Measurements from ENCODE around the gene BTBD2.

BTBD2 gene

DNA sequence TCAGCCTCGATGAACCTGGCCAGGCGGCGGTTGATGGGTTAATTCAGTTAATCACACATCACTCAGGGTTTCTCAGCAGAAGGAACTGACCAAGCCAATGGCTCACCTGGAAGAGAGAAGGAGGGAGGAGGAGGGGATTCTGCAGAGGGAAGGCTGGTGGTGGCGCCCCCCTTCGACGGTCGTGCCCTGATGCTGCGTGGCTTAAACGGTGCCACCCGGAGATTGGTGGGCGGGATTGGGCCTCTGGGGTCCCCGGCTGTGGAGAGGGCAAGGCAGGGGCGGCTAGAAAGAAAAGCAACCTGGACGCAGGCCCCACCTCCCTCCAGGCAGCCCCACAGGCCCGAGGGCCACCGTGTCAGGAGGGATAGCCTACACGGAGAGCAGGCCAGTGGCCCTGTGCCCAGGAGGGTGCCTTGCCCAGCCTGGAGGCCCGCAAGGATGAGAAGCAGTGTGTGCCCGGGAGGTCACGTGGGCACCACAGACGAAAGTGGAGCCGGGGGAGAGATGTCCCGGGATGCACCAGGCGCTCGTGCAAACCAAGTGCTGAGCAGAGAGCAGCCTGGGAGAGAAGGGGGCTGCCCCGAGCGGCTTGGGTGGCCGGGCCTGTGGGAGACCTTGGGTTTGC is 58.5 kb downstream of the BTBD2 start:
- no peak overlapping the region for H3K9ac ChIP-seq (ENCODE audit: low read depth in 1 of 2, low read length in 2 of 2)
- no peaks in the 10 kb centered on the region for H3K4me1 ChIP-seq (ENCODE audit: control insufficient read depth in 1 of 2, insufficient read depth in 2 of 2, low read length in 2 of 2)
- no peak overlapping the region for H3K27ac ChIP-seq (ENCODE audit: low read depth, low read length)
- H3K36me3 ChIP-seq (ENCODE audit: control insufficient read depth in 1 of 2, insufficient read depth in 2 of 2, low read length in 2 of 2): peaks cover 0 to 17% of the 10 kb centered on the region in 2 donors
- no peaks in the 10 kb centered on the region for H3K27me3 ChIP-seq (ENCODE audit: control insufficient read depth in 1 of 2, insufficient read depth in 2 of 2, low read length in 2 of 2)
- no peaks in the 10 kb centered on the region for H3K9me3 ChIP-seq (ENCODE audit: control insufficient read depth in 1 of 2, low read length in 2 of 2)
- H3K4me3 ChIP-seq (ENCODE audit: low read depth in 1 of 2, low read length in 2 of 2): no peak overlapping the region

GRCh38 chr19:1956122-1956494 is 59.4 kb downstream of the BTBD2 start:
- no peak overlapping the region for H3K4me3 ChIP-seq (ENCODE audit: low read depth in 1 of 2, low read length in 2 of 2)
- H3K9me3 ChIP-seq (ENCODE audit: control insufficient read depth in 1 of 2, low read length in 2 of 2): no peaks in the 10 kb centered on the region
- peaks cover 0 to 18% of the 10 kb centered on the region in 2 donors for H3K36me3 ChIP-seq (ENCODE audit: control insufficient read depth in 1 of 2, insufficient read depth in 2 of 2, low read length in 2 of 2)
- no peak overlapping the region for H3K9ac ChIP-seq (ENCODE audit: low read depth in 1 of 2, low read length in 2 of 2)
- H3K27ac ChIP-seq (ENCODE audit: low read depth, low read length): no peak overlapping the region
- no peaks in the 10 kb centered on the region for H3K4me1 ChIP-seq (ENCODE audit: control insufficient read depth in 1 of 2, insufficient read depth in 2 of 2, low read length in 2 of 2)
- no peaks in the 10 kb centered on the region for H3K27me3 ChIP-seq (ENCODE audit: control insufficient read depth in 1 of 2, insufficient read depth in 2 of 2, low read length in 2 of 2)

DNA sequence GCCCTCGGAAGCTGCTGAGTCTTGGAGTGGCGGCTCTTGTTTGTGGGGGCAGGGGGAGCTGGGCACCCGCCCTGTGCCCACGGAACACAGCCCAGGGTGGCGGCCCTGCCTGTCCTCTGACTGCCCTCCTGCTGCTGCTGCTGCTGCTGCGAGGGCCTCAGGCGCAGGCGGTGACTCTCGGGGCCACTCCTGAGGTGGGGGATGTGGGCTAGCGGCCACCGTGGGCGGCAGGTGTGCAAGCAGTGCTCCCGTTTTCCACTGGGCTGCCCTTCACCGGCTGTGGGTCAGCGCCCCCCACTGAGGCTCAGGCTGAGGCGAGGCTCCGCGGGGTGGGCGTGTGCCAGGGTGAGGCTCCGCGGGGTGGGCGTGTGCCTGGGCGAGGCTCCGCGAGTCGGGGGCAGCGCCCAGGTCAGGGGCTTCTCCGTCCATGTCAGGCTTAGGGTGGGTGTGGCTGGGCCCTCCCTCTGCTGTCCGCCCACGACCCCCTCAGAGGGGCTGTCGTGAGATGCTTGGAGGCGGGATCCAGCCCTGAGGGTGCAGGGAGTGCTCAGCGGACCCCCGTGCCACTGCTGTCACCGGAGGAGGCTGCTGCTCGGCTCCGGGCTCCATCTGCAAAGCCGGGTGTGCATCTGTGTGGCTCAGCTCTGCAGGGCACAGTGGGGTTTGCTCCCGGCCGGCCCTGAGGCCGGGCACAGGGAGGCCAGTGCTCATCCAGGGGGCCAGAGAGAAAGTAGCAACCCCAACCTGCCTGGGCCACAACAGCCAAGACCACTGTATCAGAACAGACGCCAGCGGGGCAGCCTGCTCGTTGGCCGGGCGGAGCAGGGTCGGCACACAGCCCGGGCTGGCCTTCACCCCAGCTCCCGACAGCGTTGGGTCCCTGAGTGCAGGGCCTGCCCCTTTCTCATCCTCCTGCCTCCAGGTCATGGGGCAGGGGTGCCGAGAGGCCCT is 60.1 kb downstream of the BTBD2 start:
- H3K27ac ChIP-seq (ENCODE audit: low read depth, low read length): no peak overlapping the region
- H3K36me3 ChIP-seq (ENCODE audit: control insufficient read depth in 1 of 2, insufficient read depth in 2 of 2, low read length in 2 of 2): peaks cover 0 to 18% of the 10 kb centered on the region in 2 donors
- H3K4me1 ChIP-seq (ENCODE audit: control insufficient read depth in 1 of 2, insufficient read depth in 2 of 2, low read length in 2 of 2): no peaks in the 10 kb centered on the region
- no peak overlapping the region for H3K9ac ChIP-seq (ENCODE audit: low read depth in 1 of 2, low read length in 2 of 2)
- no peaks in the 10 kb centered on the region for H3K9me3 ChIP-seq (ENCODE audit: control insufficient read depth in 1 of 2, low read length in 2 of 2)
- no peak overlapping the region for H3K4me3 ChIP-seq (ENCODE audit: low read depth in 1 of 2, low read length in 2 of 2)
- H3K27me3 ChIP-seq (ENCODE audit: control insufficient read depth in 1 of 2, insufficient read depth in 2 of 2, low read length in 2 of 2): no peaks in the 10 kb centered on the region

GRCh38 chr19:1954532-1954933 is 61.0 kb downstream of the BTBD2 start:
- no peaks in the 10 kb centered on the region for H3K9me3 ChIP-seq (ENCODE audit: control insufficient read depth in 1 of 2, low read length in 2 of 2)
- H3K9ac ChIP-seq (ENCODE audit: low read depth in 1 of 2, low read length in 2 of 2): no peak overlapping the region
- no peak overlapping the region for H3K27ac ChIP-seq (ENCODE audit: low read depth, low read length)

GRCh38 chr19:1953441-1954094 is 61.9 kb downstream of the BTBD2 start:
- Histone ChIP-seq H3K9me3 (ENCODE audit: control insufficient read depth in 1 of 2, low read length in 2 of 2) (no peaks in the 10 kb centered on the region), H3K27me3 (ENCODE audit: control insufficient read depth in 1 of 2, insufficient read depth in 2 of 2, low read length in 2 of 2) (no peaks in the 10 kb centered on the region), H3K4me3 (ENCODE audit: low read depth in 1 of 2, low read length in 2 of 2) (no peak overlapping the region), H3K36me3 (ENCODE audit: control insufficient read depth in 1 of 2, insufficient read depth in 2 of 2, low read length in 2 of 2) (peaks cover 0 to 30% of the 10 kb centered on the region in 2 donors), H3K4me1 (ENCODE audit: control insufficient read depth in 1 of 2, insufficient read depth in 2 of 2, low read length in 2 of 2) (no peaks in the 10 kb centered on the region), H3K27ac (ENCODE audit: low read depth, low read length) (no peak overlapping the region), H3K9ac (ENCODE audit: low read depth in 1 of 2, low read length in 2 of 2) (no peak overlapping the region)

More at GRCh38 chr19:1954532-1954933, 61.0 kb downstream of the BTBD2 start:
- H3K4me1 ChIP-seq (ENCODE audit: control insufficient read depth in 1 of 2, insufficient read depth in 2 of 2, low read length in 2 of 2): no peaks in the 10 kb centered on the region
- no peaks in the 10 kb centered on the region for H3K27me3 ChIP-seq (ENCODE audit: control insufficient read depth in 1 of 2, insufficient read depth in 2 of 2, low read length in 2 of 2)
- no peak overlapping the region for H3K4me3 ChIP-seq (ENCODE audit: low read depth in 1 of 2, low read length in 2 of 2)
- peaks cover 0 to 21% of the 10 kb centered on the region in 2 donors for H3K36me3 ChIP-seq (ENCODE audit: control insufficient read depth in 1 of 2, insufficient read depth in 2 of 2, low read length in 2 of 2)

GRCh38 chr19:1953037-1953436 is 62.5 kb downstream of the BTBD2 start:
- Histone ChIP-seq H3K4me1 (ENCODE audit: control insufficient read depth in 1 of 2, insufficient read depth in 2 of 2, low read length in 2 of 2) (no peaks in the 10 kb centered on the region), H3K27ac (ENCODE audit: low read depth, low read length) (no peak overlapping the region), H3K4me3 (ENCODE audit: low read depth in 1 of 2, low read length in 2 of 2) (no peak overlapping the region), H3K9ac (ENCODE audit: low read depth in 1 of 2, low read length in 2 of 2) (no peak overlapping the region), H3K36me3 (ENCODE audit: control insufficient read depth in 1 of 2, insufficient read depth in 2 of 2, low read length in 2 of 2) (peaks cover 0 to 30% of the 10 kb centered on the region in 2 donors), H3K27me3 (ENCODE audit: control insufficient read depth in 1 of 2, insufficient read depth in 2 of 2, low read length in 2 of 2) (no peaks in the 10 kb centered on the region), H3K9me3 (ENCODE audit: control insufficient read depth in 1 of 2, low read length in 2 of 2) (no peaks in the 10 kb centered on the region)

- Histone ChIP-seq H3K9ac (ENCODE audit: low read depth in 1 of 2, low read length in 2 of 2) (no peak overlapping the region), H3K27ac (ENCODE audit: low read depth, low read length) (no peak overlapping the region), H3K27me3 (ENCODE audit: control insufficient read depth in 1 of 2, insufficient read depth in 2 of 2, low read length in 2 of 2) (no peaks in the 10 kb centered on the region), H3K36me3 (ENCODE audit: control insufficient read depth in 1 of 2, insufficient read depth in 2 of 2, low read length in 2 of 2) (peaks cover 0 to 30% of the 10 kb centered on the region in 2 donors), H3K4me1 (ENCODE audit: control insufficient read depth in 1 of 2, insufficient read depth in 2 of 2, low read length in 2 of 2) (no peaks in the 10 kb centered on the region), H3K4me3 (ENCODE audit: low read depth in 1 of 2, low read length in 2 of 2) (no peak overlapping the region), H3K9me3 (ENCODE audit: control insufficient read depth in 1 of 2, low read length in 2 of 2) (no peaks in the 10 kb centered on the region)
These were observed 62.9 kb downstream of the BTBD2 start for GRCh38 chr19:1952635-1953034.

GRCh38 chr19:1950640-1951039 is 64.9 kb downstream of the BTBD2 start:
- Histone ChIP-seq H3K4me1 (ENCODE audit: control insufficient read depth in 1 of 2, insufficient read depth in 2 of 2, low read length in 2 of 2) (no peaks in the 10 kb centered on the region), H3K9ac (ENCODE audit: low read depth in 1 of 2, low read length in 2 of 2) (no peak overlapping the region), H3K27ac (ENCODE audit: low read depth, low read length) (no peak overlapping the region), H3K9me3 (ENCODE audit: control insufficient read depth in 1 of 2, low read length in 2 of 2) (no peaks in the 10 kb centered on the region), H3K27me3 (ENCODE audit: control insufficient read depth in 1 of 2, insufficient read depth in 2 of 2, low read length in 2 of 2) (no peaks in the 10 kb centered on the region), H3K4me3 (ENCODE audit: low read depth in 1 of 2, low read length in 2 of 2) (no peak overlapping the region), H3K36me3 (ENCODE audit: control insufficient read depth in 1 of 2, insufficient read depth in 2 of 2, low read length in 2 of 2) (peaks cover 0 to 26% of the 10 kb centered on the region in 2 donors)

DNA sequence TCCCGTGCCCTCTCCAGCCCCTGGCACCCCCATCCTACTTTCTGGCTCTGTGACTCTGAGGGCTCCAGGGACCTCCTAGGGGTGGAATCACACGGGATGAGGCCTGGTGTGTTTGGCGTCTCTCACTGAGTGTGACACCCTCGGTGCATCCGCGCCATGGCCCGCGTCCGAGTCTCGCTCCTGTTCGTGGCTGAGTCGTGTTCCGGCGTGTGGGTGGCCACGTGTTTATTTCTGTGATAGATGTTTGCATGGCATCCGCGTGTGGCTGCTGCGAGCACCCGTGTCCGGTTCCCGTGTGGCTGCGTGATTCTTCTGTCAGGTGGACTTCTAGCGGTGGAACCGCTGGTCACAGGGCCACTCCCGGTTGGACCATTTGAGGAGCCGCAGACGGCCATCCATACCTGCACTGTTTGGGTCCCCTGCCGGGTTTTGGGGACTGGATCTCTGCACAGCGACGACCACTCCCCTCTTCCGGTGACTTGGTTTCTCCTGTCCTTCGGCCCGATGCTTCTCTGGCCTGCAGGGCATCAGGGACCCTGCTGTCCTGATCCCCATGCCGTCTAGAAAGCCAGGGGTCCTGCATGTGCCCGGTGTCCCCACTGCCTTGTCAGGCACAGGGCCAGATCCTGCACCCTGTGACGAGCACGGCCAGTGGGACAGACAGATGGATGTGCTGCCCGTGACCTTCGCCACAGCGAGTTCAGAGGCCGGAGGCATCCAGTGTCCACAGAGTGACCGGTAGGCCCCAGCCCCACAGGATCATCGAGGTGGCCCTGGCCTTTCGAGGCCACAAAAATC is 66.0 kb downstream of the BTBD2 start:
- Histone ChIP-seq H3K4me1 (ENCODE audit: control insufficient read depth in 1 of 2, insufficient read depth in 2 of 2, low read length in 2 of 2) (peaks cover 0 to 5% of the 10 kb centered on the region in 2 donors), H3K27me3 (ENCODE audit: control insufficient read depth in 1 of 2, insufficient read depth in 2 of 2, low read length in 2 of 2) (no peaks in the 10 kb centered on the region), H3K27ac (ENCODE audit: low read depth, low read length) (no peak overlapping the region), H3K9me3 (ENCODE audit: control insufficient read depth in 1 of 2, low read length in 2 of 2) (no peaks in the 10 kb centered on the region), H3K9ac (ENCODE audit: low read depth in 1 of 2, low read length in 2 of 2) (no peak overlapping the region), H3K36me3 (ENCODE audit: control insufficient read depth in 1 of 2, insufficient read depth in 2 of 2, low read length in 2 of 2) (peaks cover 0 to 26% of the 10 kb centered on the region in 2 donors), H3K4me3 (ENCODE audit: low read depth in 1 of 2, low read length in 2 of 2) (no peak overlapping the region)

Measured in duodenal mucosa (tissue), 2 donors.